ENCODE data around the gene PHAF1. TPM values are rescaled to one million over a fixed set of nuclear protein-coding genes. Genes with fewer than 3 reads are reported as not detected.
A peak's percentile ranks its signal among the peaks of the same experiment; 100 is the strongest.

The PHAF1 gene
- total RNA-seq, 1 donor from 2014 or later, result 14.9 TPM

- Mint-ChIP-seq H3K36me3 (ENCODE audit: low read depth) (peaks cover 1% of the 10 kb centered on the region), H3K4me1 (ENCODE audit: low read depth) (peaks cover 48% of the 10 kb centered on the region), H3K9me3 (ENCODE audit: low read depth) (no peaks in the 10 kb centered on the region), H3K27me3 (ENCODE audit: low read depth) (no peaks in the 10 kb centered on the region), H3K27ac (ENCODE audit: unreplicated experiment) (no peak overlapping the region), H3K4me3 (ENCODE audit: unreplicated experiment) (peak overlapping the region; percentile 83)
- TF ChIP-seq, protein P1, sequence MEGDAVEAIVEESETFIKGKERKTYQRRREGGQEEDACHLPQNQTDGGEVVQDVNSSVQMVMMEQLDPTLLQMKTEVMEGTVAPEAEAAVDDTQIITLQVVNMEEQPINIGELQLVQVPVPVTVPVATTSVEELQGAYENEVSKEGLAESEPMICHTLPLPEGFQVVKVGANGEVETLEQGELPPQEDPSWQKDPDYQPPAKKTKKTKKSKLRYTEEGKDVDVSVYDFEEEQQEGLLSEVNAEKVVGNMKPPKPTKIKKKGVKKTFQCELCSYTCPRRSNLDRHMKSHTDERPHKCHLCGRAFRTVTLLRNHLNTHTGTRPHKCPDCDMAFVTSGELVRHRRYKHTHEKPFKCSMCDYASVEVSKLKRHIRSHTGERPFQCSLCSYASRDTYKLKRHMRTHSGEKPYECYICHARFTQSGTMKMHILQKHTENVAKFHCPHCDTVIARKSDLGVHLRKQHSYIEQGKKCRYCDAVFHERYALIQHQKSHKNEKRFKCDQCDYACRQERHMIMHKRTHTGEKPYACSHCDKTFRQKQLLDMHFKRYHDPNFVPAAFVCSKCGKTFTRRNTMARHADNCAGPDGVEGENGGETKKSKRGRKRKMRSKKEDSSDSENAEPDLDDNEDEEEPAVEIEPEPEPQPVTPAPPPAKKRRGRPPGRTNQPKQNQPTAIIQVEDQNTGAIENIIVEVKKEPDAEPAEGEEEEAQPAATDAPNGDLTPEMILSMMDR (IDR thresholded peaks at IDR 0.05), result no peak
- DNase-seq (ENCODE audit: low spot score), result peak; percentile 89
Observed at GRCh38 chr16:67174706-67175231, 65.0 kb downstream of the PHAF1 start.

GRCh38 chr16:67176662-67177061 lies 66.9 kb downstream of the PHAF1 start:
- DNase-seq (ENCODE audit: low spot score), result peak; percentile 90
- Mint-ChIP-seq H3K36me3 (ENCODE audit: low read depth) (peaks cover 1% of the 10 kb centered on the region), H3K4me3 (ENCODE audit: unreplicated experiment) (no peak overlapping the region), H3K9me3 (ENCODE audit: low read depth) (no peaks in the 10 kb centered on the region), H3K27ac (ENCODE audit: unreplicated experiment) (no peak overlapping the region), H3K4me1 (ENCODE audit: low read depth) (peaks cover 33% of the 10 kb centered on the region), H3K27me3 (ENCODE audit: low read depth) (no peaks in the 10 kb centered on the region)
- TF ChIP-seq, protein P1 (IDR thresholded peaks at IDR 0.05), result no peak

DNA sequence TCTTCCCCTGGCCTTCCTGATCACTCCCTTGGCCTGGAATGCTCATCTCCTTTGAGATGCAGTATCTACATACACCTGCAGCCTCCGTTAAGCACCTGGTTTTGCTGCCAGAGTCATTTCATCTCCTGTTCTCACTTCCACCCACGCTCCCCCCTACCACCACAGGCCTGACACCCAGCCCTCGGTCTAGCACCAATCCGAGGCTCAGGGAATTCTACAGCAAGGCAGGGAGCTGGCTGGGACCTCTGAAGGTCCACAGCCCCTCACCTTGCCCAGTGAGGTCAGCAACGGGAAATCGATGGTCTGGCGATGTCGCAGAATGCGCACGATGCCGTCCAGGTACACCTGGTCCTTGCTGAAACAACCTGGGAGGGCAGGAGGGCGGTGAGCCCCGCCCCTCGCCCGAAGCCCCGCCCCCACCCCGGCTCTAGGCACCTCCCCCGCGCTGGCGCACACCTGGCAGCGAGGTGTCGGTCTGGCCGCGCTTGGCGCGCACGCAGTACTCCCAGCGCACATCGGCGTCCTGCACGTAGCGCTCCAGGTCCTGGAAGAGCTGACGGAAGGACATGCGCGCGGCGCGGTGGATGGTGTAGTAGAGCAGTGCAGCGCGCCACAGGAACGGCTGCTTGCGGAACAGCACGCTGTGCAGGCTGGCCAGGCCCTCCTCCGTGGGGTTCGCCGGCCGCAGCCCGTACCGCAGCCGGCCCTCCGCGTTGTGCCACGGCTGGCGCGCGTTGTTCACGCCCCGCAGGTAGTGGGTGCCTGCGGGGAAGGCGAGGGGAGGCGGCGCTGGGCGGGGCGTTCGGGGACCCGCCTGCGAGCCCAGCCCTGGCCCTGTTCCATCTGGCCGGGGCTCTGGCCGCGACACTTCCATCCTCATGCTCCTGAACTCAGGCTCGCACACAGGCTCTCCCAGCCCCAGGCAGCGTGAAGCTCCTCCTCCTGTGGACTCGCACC lies 68.3 kb downstream of the PHAF1 start:
- Mint-ChIP-seq H3K36me3 (ENCODE audit: low read depth) (peaks cover 1% of the 10 kb centered on the region), H3K27me3 (ENCODE audit: low read depth) (no peaks in the 10 kb centered on the region), H3K4me1 (ENCODE audit: low read depth) (peaks cover 27% of the 10 kb centered on the region), H3K27ac (ENCODE audit: unreplicated experiment) (no peak overlapping the region), H3K9me3 (ENCODE audit: low read depth) (no peaks in the 10 kb centered on the region), H3K4me3 (ENCODE audit: unreplicated experiment) (peak overlapping the region; percentile 58)
- no peak for DNase-seq (ENCODE audit: low spot score)
- TF ChIP-seq, protein P1 (IDR thresholded peaks at IDR 0.05), result peak; percentile 23

DNA sequence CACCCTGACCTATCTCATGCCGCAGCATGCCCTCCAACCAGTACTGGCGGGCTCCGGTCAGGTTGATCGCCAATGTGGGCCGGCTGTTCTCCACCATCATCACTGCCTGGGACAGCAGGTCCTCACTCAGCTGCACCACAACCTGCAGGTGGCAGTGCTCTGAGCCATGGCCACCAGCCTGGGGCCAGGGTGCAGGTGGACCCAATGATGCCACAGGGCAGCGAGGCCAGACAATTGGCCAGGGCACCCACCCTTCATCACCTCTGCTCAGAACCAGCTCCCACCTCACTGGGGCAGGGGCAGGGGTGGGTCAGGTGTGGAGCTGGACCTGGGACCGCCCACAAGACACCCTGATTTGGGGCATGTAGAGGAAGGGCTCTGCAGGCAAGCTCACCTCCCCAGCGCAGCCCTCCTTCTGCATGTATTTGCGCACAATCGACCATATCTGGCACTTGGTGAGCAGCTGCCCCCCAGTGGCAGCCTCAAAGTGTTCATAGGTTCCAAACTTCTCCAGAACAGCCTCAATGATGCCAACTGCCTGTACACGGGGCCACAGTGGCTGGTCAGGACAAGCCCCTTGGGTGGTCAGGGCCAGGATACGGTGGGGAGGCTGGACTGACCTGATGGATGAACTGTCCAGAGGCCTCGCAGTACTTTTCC lies 69.8 kb downstream of the PHAF1 start:
- H3K27ac Mint-ChIP-seq (ENCODE audit: unreplicated experiment), result no peak overlapping the region
- no peak for DNase-seq (ENCODE audit: low spot score)
- no peak overlapping the region for H3K4me3 Mint-ChIP-seq (ENCODE audit: unreplicated experiment)
- peaks cover 1% of the 10 kb centered on the region for H3K36me3 Mint-ChIP-seq (ENCODE audit: low read depth)
- H3K9me3 Mint-ChIP-seq (ENCODE audit: low read depth), result no peaks in the 10 kb centered on the region
- peaks cover 17% of the 10 kb centered on the region for H3K4me1 Mint-ChIP-seq (ENCODE audit: low read depth)
- TF ChIP-seq, protein P1 (IDR thresholded peaks at IDR 0.05), result peak; percentile 48
- H3K27me3 Mint-ChIP-seq (ENCODE audit: low read depth), result no peaks in the 10 kb centered on the region

DNA sequence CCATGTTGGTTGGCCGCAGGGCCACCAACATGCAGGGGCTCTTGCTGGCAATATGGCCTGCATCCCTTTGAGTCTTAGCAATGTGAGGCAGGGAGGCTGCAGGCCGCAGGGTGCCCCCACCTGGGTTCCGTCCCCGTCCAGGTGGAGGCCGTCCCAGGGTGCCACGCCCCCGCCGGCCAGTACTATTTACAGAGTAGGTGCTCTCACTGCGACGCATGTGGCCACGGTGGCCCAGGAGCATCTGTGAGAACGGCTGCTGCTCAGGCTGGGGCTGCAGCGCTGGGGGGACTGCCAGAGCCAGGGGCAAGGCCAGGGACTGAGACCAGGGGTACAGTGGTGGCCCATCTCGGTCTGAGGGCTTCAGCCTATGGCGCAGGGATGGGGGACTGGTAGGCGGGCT lies 70.4 kb downstream of the PHAF1 start:
- TF ChIP-seq, protein P1 (IDR thresholded peaks at IDR 0.05), result no peak
- H3K9me3 Mint-ChIP-seq (ENCODE audit: low read depth), result no peaks in the 10 kb centered on the region
- H3K4me3 Mint-ChIP-seq (ENCODE audit: unreplicated experiment), result no peak overlapping the region

More for the DNA sequence above, 70.4 kb downstream of the PHAF1 start:
- Mint-ChIP-seq H3K4me1 (ENCODE audit: low read depth) (peaks cover 19% of the 10 kb centered on the region), H3K27me3 (ENCODE audit: low read depth) (no peaks in the 10 kb centered on the region), H3K27ac (ENCODE audit: unreplicated experiment) (no peak overlapping the region), H3K36me3 (ENCODE audit: low read depth) (peaks cover 1% of the 10 kb centered on the region)
- no peak for DNase-seq (ENCODE audit: low spot score)

Measured in chondrocyte (in vitro differentiated cells).